Stimulated activated CD8-positive, alpha-beta memory T cell treated with anti-CD3 and anti-CD28 coated beads, Interleukin-12 subunit alpha, Interleukin-12 subunit beta, amount 100 ng/mL, for 24 hours (primary cell): ENCODE data around the gene TACR1.
"Not testable (repeated sequence)": the region's sequence is repeated elsewhere in the genome, so short reads cannot be mapped to it uniquely, and the experiment has no call there.

Source experiments
- DNase-seq: peaks from one replicate; pipeline ENCODE4 v3.0.0-alpha.2; 2020; ENCODE audit errors: extremely low read depth

The TACR1 gene, protein sequence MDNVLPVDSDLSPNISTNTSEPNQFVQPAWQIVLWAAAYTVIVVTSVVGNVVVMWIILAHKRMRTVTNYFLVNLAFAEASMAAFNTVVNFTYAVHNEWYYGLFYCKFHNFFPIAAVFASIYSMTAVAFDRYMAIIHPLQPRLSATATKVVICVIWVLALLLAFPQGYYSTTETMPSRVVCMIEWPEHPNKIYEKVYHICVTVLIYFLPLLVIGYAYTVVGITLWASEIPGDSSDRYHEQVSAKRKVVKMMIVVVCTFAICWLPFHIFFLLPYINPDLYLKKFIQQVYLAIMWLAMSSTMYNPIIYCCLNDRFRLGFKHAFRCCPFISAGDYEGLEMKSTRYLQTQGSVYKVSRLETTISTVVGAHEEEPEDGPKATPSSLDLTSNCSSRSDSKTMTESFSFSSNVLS

DNA sequence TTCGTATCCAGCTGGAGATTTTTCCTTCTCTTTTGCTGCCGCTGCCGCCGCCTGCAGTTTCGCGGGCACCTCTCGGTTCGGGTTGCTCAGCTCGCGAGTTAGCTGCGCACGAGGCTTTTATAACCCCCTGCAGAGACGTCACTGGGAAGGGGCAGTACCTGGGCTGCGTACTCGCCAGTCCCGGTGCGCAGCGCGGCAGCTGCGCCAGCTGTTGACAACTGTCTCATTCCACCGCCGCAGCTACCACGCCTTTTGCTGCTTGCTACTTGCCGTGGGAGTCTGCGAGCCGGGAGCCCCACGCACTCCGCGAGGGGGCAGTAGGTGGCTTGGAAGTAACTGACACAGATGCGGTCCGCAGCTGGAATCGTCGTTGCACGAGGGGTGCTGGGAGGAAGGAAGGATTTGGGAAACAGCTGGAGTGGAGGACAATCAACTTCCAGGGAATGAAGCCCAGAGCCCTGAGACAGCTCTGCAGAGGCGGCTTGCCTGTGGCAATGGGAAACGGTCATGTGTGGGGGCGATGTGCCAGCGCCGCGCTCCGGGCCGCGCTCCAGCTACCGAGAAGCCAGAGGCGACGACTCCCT lies at the start of gene TACR1:
TACR1 (minus strand) TSS at position 93 of the 584 bp plus-strand sequence. CDS start 586 bp downstream, outside the sequence.
- DNase-seq = no peak

DNA sequence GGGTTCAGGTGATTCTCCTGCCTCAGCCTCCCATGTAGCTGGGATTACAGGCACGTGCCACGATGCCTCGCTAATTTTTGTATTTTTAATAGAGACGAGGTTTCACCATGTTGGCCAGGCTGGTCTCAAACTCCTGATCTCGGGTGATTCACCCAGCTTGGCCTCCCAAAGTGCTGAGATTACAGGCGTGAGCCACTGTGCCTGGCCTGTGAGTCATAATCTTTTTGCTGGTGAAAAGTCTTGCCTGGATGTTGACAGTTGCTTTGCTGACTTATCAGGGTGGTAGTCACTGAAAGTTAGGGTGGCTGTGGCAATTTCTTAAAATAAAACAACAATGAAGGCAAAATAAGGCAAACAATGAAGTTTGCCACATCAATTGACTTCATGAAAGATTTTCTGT lies 49.3 kb upstream of the TACR1 start:
- DNase-seq = not testable (repeated sequence)

DNA sequence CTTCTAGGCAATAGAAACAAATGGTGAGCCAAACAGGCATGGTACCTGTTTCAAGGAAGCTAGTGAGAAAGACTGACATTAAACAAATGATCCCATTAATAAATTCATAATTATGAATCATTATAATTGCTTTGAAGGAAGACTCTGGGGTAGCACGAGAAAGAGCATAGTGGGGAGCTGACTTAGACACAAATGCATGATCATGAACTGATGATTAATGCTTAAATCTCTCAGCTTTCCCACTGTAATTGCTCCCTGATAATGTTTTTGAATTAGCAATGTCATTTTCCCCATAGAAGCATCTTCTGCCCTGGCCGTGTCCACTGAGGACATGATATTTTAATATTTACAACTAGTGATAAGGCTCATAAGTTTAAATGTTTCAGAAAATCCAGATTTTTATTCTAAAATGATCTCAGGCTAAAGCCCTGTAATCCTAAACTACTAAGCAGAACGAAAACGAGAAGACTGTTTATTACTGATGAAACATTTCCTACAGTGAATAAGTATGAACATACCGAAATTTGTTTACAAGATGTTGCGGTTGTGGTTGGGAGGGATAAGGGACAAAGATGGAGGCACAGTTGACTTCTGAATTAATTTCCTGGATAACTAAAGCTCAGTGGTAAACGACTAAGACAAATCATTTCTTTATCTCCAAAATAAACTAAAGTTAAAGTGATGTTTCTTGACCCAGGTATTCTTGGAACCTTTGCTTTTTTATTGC lies 47.3 kb upstream of the TACR1 start:
- no peak for DNase-seq

DNA sequence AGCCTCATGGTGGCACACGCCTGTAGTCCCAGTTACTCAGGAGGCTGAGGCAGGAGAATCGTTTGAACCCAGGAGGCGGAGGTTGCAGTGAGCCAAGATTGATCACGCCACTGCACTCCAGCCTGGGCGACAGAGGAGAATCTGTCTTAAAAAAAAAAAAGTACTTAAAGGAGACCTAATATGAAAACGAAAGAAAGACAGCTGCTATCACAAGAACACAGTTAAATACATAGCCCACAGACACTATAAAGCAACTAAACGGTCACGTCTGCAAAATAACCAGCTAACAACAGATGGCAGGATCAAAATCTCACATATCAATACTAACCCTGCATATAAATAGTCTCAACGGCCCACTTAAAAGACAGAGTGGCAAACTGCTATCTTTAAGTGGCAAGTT lies 43.9 kb upstream of the TACR1 start:
- DNase-seq = no peak

DNA sequence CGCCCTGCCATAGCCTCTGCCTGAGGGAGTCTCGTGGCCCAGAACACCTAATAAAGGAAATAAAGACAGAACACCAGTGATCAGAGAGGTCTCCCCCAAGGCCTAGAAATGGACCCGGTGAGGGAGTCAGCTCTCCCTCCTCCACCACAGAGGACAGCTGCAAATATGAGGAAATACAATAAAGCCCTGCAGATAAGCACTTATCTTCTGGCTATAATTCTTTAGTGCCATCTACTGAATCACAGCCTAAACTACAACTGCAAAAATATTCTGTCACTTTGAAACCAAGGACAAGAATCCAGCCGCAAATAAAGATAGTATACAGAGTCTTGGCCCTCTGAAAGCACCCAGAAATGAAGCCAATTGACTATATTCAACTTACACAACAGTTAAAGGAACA lies 42.4 kb upstream of the TACR1 start:
- DNase-seq = no peak

DNA sequence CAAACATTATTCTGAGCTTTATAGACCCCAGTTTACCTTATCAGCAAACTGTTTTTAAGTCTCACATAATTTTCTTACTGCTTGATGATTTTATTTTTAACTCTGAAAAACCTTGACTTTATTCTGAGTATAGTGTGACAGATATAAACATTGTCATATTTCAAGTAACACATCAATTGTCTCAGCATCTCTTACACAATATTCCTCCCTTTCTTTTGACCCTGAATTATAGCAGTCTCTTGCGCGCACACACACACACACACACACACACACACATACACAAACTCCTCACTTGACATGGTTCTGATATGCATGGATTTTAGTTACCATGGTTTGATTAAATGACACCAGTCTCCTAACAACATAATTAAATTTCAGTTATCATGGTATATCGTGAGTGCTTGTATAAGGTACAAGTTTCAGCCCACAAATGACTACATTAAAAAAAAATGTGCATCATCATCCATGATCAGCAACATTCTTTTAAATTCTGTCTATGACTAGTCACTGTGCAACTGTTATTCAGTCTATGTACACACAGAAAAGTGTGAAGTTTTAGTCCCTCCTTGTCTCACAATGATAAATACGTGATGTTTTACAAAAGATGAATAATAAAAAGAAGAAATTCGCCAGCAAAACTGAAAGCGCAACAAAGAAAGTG lies 39.5 kb upstream of the TACR1 start:
- no peak for DNase-seq

DNA sequence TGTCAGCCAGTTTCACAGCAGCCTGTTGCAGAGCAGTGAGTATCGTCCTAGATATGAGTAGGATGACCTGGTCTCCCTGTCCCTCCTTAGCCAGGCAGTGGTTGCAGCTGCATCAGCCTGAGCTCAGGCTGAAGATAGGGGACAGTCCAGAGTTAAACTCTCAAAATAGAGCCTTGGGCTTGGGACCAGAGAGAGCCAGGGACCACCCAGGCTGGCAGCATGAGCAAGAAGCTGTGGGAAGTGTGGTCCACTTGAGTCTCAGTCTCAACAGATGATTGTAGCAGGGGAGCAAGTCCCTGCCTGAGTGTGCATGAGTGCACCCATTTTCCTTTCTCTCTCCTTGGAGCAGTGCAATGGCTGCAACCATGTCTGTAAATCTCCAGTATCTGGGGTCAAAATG lies 38.0 kb upstream of the TACR1 start:
- DNase-seq = no peak

DNA sequence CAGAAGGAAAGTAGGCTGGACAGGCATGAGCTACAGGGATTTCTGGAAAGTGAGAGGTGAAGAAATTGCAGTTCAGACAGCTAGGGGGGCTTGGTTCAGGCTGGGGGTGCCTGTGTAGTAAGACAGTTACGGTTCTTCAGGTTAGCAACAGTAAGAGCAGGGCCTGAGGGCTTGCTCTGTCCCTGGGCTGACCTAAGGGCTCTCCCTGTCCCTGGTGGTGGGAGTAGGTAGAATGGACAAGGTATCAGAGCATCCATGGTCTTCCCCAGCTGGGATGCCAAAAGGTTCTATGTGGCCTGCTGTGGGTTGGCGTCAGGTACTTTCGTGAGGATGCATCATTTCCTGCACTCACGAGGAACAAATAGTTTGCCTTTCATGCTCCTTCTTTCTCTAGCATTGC lies 34.6 kb upstream of the TACR1 start:
- no peak for DNase-seq

DNA sequence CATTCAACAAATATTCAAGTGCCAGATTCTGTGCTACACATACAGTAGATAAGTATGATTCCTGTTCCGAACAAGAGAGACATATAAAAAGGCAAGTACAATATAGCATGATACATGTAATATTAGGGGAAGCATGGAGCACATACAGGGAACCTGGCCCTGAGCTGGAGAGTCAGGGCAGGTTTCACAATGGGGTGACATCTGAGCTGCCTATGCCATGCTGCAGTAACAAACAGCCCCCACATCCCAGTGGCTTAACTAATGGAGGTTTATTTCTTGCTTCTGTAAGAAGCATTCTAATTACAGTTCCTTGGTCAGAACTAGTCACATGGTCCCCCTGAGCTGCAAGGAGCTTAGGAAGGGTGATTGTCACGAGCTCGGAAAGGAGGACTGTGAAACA lies 27.3 kb upstream of the TACR1 start:
- DNase-seq = no peak

DNA sequence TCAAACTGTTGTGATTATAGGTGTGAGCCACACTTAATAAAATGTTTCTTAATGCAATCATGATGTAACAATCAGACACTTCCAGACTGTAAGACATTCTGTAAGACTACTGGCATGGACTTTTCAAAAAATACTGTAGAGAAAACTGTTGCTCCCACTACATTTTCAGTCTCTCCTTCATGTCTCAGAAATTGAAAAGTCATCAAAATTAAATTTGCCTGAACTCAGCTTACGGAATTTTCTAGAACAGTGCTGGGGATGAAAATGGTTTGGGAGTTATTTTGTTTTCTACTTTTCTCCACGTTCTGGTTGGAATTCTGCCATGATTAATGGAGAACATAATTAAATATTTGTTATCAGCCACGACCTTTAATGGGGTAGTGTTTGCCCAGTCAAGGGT lies 26.8 kb upstream of the TACR1 start:
- DNase-seq = no peak

DNA sequence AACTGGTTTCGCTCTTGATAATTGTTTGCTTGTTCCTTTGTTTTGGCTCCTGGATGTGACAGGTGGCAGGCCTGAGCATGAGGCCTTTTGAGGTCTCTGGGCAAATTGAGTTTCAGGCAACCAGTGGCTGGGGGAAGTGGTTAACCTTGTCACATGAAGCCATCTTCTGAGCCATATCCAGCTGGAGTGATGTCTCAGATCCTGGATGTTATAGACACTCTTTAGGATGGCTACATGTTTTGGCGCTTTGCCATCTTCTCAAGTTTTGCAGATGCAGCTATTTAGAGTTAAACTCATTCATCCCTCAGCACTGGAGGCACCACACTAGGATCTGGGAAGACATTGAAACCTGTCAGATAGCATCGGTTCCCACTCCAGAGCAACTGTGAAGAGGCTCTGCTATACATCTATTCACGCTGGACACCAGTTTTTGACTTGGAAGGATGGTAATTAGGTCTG lies 25.3 kb upstream of the TACR1 start:
- DNase-seq = no peak

DNA sequence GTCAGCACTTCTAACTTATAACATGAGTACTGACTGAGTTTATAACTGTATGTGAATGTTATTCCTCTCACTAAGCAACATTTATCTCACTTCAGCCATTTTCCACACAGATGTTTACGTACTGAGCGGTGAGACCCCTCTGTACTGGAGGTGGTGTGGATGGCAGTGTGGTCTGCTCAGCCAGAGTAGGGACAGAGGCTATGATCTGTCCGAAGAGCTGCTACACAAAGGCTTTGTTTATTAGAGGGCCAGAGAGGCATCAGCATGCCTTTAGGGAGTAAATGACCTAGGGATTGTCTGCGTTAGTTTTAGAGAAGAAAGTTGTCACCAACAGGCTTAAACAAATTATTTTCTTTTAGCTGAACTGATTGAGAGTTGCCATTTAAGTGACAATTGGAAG lies 23.2 kb upstream of the TACR1 start:
- no peak for DNase-seq

DNA sequence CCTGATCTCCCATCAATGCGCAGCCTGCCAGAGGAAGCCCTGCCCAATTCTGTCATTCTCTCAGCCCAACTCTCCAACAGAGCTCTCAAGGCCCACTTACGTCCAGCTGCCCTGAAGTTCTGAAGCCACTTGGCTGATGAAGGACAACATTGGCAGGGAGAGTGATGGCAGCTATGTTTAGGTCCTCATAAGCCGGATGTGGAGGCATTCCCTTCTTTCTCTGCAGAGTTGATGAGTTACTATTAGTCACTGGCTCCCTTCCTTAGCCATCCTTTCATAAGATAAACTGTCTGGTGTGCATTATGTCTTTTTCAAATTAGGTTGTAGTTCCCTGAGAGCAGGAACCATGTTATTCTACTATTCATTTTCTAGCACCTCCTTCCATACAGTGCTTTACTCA lies 22.5 kb upstream of the TACR1 start:
- DNase-seq = no peak

DNA sequence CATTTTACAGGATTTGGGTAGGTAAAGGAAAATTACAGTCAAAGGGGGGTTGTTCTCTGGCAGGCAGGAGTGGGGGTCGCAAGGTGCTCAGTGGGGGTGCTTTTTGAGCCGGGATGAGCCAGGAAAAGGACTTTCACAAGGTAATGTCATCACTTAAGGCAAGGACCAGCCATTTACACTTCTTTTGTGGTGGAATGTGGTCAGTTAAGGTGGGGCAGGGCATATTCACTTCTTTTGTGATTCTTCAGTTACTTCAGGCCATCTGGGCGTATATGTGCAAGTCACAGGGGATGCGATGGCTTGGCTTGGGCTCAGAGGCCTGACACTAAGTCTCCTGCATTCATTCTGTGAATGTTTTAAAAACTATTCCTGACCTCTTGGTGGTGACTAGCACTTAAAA lies 19.9 kb upstream of the TACR1 start:
- not testable (repeated sequence) for DNase-seq

DNA sequence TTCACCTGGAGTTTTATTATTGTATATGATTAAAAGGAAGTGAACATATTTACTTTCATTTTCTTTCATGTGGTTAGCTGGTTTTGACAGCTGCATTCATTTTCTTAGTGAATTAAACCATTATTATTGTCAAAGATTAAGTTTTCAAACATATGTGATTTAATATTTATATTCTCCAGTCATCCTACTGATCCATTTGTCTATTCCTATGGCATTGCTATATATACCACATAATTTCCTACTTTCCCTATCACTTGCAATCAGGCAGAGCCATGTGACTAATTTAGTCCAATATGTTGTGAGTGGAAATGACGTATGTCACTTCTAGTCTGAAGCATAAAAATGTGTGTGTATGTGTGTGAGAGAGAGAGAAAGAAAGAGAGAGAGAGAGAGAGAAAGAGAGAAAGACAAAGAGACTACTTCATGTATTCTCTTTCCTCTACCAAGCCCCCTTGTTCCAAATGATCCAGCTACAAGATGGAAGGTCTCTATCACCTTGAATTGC lies 12.0 kb upstream of the TACR1 start:
- DNase-seq = no peak

DNA sequence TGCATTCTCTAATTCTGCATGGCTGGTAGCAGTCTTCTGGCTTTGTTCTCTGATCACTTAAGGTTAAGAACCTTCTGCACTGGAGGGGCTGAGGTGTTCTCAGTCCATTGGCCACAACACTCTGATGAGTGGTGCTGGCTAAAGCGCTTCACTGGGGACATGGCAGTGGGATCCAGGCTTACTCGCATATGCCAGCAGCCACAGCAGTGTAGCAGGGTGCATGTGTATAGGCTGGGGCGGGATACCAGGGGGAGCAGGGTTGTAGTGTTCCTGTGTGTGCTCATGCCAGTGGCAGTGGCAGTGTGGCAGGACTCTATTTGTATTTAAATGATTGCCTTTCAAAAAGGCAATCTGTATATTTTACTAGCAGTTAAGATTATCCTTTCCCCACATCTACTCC lies 11.1 kb upstream of the TACR1 start:
- DNase-seq = no peak

DNA sequence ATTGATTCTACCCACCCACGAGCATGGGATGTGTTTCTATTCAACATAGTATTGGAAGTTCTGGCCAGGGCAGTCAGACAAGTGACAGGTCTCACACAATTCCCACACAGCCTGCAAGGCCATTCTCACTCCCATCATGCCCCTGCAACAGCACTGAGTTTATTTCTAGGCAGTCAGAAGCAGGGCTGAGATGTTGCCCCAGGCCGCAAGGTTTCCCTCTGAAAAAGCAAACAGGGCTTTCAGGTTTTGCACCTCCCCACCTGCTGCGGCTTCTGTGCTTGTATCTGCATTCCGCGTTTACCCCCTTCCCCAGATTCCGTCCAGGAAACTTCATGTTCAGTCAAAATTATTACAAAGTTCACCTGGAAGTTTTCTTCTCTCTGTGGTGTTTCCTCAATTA lies 9.4 kb upstream of the TACR1 start:
- DNase-seq = no peak

DNA sequence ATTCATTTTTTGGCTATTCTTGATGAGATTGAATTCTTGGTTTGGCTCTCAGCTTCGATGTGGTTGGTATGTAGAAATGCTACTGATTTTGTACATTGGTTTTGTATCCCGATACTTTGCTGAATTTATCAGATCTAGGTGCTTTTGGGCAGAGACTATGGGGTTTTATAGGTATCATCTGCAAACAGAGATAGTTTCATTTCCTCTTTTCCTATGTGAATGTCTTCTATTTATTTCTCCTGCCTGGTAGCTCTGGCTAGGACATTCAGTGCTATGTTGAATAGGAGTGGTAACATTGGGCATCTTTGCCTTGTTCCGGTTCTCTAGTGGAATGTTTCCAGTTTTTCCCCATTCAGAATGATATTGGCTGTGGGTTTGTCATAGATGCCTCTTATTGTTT lies 5.5 kb upstream of the TACR1 start:
- no peak for DNase-seq

DNA sequence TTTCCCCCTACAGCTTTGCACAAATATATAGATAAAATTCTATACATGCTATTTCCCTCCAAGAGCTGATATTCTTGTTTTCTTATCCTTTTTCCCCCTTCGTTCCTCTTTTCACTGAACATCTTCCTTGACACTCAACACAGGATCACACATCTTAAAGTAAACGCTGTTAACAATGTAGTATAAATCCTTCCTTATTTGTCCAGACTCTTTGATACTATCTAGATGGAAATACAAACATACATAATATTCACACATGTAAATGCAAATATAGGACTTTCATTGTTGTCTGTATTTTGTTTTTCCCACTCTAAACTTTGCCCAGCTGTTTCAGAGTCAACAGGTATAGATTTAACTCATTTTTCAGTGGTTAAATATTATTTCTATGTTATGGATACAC lies 3.0 kb upstream of the TACR1 start:
- no peak for DNase-seq

DNA sequence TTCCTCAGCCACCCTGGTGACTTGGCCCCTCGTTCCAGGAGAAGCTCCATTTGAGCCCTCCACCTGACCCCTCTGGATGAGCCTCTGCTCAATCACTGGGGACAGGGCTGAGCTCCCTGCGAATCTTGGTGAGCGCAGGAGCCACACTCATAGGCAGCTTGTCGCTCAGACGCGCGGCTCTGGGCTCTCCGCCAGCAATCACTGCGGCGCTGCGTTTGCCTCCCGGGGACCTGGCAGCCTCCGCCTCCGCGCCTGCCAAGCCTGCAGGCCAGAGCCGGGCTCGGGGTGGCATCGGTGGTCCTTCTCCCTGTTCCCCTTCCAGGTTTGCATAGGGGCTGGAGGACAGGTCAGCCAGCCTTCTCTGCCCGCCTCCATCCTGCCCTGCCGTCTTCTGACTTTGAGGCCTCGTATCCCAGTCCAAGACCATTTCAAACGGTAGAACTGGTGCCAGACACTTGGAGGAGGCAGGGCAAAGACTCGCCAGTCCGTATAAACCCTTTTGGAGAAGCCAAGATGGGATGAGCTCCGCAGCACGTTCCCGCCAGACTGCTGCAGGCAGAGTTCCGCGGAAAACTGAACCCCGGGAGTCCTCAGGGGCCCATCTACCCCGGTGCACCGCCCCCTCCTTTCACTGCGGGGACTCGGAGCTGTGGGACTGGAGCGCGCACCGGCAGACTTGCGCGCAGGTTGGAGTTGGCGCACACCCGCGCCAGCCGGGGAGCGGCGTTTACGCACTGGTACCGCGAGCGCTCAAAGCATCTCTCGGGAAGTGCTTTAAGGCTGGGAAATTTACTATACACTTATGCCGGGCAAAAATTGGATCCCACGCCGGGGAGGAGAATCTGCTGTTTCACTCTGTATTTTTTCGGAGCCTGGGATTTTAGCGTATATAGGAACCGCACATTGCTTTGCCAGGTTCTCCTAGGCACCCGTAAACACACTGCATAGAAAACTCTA lies 1.1 kb upstream of the TACR1 start:
- DNase-seq = no peak

DNA sequence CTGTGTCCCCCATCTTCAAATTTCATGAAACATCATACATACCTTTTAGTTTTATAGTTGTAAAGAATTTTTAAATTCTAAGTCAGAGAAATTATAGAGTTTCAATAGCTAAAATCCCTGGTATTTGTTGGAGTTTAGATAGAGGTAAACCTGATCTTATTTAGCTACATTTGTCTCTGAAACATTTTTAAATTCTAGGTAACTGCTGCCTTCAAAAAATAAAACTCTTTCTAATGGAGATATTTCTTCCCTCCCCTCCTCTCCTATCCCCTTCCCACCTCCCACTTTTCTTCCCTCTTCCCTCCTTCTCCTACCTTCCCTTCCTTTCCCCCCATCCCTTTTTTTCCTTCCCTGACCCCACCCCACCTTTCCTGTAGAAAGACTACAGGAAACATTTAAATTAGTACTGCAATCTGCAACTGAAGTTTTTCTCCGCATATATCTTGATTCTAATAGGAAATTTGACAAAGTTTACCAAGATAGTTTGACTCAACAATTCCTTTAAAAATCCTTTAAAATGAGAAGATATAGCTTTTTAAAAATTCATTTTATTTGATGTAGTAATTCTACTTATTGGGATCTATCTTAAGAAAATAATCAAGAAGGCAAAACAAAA lies 4.1 kb downstream of the TACR1 start:
- DNase-seq = no peak
